Neuron (in vitro differentiated cells): Measurements from ENCODE around the gene MCF2L.
"Not testable (repeated sequence)": the region's sequence is repeated elsewhere in the genome, so short reads cannot be mapped to it uniquely, and the experiment has no call there.

Experiments
- H2AFZ ChIP-seq: one replicate; pipeline ENCODE4 v1.6.1; 2013; ENCODE audit warnings: low read depth, mild to moderate bottlenecking, inconsistent platforms, low read length, moderate library complexity
- H3K27me3 ChIP-seq: one replicate; pipeline ENCODE4 v1.6.1; 2013; ENCODE audit warnings: low read length; ENCODE audit not compliant: insufficient read depth
- H3K36me3 ChIP-seq: one replicate; pipeline ENCODE4 v1.6.1; 2013; ENCODE audit warnings: low read length; ENCODE audit not compliant: insufficient read depth
- H3K4me1 ChIP-seq: one replicate; pipeline ENCODE4 v1.6.1; 2013; ENCODE audit warnings: low read length; ENCODE audit not compliant: insufficient read depth
- H3K4me3 ChIP-seq: 2 replicates; pipeline ENCODE4 v1.5.1; 2013; ENCODE audit warnings: mild to moderate bottlenecking, low read length, moderate library complexity
- H3K9me3 ChIP-seq: one replicate; pipeline ENCODE4 v1.6.1; 2013; ENCODE audit warnings: low read length

Gene MCF2L

DNA sequence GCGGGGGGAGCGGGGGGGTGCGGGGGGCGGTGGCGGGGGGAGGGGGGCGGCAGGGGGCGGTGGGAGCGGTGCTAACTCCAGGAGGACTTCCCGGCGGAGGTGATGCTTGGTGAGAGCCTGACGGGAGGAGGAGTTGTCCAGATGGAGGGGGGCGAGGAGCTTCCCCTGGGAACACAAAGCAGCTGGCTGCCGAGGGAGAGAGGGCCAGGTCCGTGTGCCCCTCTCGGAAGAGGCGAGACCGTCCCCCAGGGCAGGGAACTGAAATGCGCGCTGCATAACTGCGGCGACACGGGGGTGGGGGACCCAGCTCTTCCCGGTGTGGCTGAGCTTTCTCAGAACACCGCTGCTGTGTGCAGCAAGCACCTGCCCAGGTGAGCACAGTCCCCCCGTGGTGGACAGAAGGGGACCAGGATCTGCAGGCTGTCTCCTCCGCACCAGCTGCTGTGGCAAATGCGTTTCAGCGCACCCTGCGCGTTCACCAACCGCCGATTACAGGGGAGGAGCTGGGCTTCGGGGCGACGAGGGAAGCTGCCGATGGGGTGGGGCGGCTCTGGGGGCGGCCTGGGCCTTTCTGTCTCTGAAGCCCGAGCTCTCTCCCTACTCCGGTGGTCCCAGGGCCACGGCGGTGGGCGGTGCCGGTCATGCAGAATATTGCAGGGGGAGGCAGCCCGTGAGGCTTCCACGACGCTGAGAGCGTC, 81.9 kb downstream of the MCF2L start:
- Histone ChIP-seq H3K9me3 (no peaks in the 10 kb centered on the region), H3K4me3 (no peak overlapping the region), H3K27me3 (no peaks in the 10 kb centered on the region), H2AFZ (no peak overlapping the region), H3K4me1 (peaks cover 2% of the 10 kb centered on the region), H3K36me3 (peaks cover under 1% of the 10 kb centered on the region)

DNA sequence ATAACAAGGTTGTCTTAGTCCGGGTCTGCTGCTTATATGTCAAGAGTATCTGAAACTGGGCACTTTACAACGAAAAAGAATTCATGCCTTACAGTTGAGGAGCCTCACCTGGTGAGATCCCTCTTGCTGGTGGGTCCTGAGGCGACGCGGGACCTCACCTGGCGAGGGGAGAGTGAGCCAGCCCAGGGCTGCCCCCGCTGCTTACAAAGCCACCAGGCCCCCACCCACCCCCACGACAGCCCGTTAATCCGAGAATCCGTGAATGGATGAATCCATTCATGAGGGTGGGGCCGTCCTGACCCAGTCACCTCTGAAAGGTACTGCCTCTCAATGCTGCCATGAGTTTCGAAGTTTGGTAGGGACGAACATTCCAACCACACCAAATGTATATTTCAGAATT, 82.6 kb downstream of the MCF2L start:
- no peak overlapping the region for H3K4me3 ChIP-seq
- no peaks in the 10 kb centered on the region for H3K36me3 ChIP-seq
- no peaks in the 10 kb centered on the region for H3K9me3 ChIP-seq
- H2AFZ ChIP-seq, result no peak overlapping the region
- H3K4me1 ChIP-seq, result peaks cover 2% of the 10 kb centered on the region
- no peaks in the 10 kb centered on the region for H3K27me3 ChIP-seq

DNA sequence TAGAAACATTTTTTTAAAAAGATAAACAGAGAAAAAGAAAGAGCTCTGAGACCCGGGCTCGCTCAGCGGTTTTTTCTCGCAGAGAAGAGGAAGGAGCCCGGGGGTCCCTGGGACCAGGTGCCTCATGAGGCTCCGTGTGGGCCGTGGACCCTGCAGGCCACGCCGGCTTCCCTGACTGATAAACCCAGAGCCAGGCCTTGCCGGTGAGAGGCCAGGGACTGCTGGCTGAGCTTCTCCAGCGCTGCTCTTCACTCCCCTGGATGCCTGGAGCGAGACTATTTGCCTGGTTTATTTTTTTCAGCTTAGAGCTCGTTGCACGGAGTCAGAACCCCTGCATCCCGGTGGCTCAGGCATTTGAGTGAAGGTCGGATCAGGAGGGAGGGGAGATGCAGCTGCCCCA, 83.2 kb downstream of the MCF2L start:
- H2AFZ ChIP-seq, result no peak overlapping the region
- H3K9me3 ChIP-seq, result peaks cover 3% of the 10 kb centered on the region
- peaks cover 2% of the 10 kb centered on the region for H3K4me1 ChIP-seq
- no peaks in the 10 kb centered on the region for H3K36me3 ChIP-seq
- H3K4me3 ChIP-seq, result no peak overlapping the region
- H3K27me3 ChIP-seq, result no peaks in the 10 kb centered on the region

DNA sequence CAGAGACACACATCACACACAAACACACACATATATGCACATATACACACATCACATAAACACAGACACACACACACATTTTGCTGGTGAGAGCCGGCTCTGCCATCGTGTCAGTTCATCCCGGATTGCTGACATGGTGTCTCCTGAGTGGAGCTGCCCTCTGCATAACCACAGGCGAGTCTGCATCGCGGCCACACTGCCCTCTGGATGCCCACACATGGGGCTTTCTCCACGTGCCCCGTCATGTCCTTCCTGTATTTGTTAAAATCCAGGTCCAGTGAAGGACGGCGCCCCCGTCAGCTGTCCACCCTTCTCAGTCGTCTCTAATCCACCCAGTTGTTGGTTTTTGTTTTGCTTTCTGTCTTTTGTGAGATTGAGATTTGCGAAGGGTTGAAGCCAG, 84.0 kb downstream of the MCF2L start:
- Histone ChIP-seq H3K4me1 (peaks cover 2% of the 10 kb centered on the region), H3K36me3 (no peaks in the 10 kb centered on the region), H3K9me3 (peaks cover 10% of the 10 kb centered on the region), H3K4me3 (no peak overlapping the region), H2AFZ (no peak overlapping the region), H3K27me3 (no peaks in the 10 kb centered on the region)

DNA sequence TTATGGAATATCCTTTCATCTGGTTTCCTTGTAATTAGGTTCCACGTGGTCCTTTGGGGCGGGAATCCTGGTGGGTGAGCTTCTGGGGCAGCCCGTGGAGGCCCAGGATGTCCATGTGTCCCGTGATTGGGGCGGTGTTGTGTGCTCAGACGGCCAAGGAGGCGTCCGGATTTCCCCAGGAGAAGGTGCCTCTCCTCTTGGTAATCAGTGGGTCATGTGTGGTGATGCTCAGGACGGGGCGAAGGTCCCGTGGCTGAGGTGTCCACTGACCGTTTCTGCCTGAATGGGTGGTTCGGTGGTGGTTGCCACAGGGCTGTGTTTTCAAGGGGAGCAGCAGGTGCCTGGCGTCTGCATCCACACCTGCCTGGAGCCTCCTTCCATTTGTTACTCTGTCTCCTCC, 84.4 kb downstream of the MCF2L start:
- peaks cover 12% of the 10 kb centered on the region for H3K9me3 ChIP-seq
- no peaks in the 10 kb centered on the region for H3K36me3 ChIP-seq
- no peaks in the 10 kb centered on the region for H3K27me3 ChIP-seq
- no peak overlapping the region for H3K4me3 ChIP-seq
- peaks cover 2% of the 10 kb centered on the region for H3K4me1 ChIP-seq
- H2AFZ ChIP-seq, result no peak overlapping the region

DNA sequence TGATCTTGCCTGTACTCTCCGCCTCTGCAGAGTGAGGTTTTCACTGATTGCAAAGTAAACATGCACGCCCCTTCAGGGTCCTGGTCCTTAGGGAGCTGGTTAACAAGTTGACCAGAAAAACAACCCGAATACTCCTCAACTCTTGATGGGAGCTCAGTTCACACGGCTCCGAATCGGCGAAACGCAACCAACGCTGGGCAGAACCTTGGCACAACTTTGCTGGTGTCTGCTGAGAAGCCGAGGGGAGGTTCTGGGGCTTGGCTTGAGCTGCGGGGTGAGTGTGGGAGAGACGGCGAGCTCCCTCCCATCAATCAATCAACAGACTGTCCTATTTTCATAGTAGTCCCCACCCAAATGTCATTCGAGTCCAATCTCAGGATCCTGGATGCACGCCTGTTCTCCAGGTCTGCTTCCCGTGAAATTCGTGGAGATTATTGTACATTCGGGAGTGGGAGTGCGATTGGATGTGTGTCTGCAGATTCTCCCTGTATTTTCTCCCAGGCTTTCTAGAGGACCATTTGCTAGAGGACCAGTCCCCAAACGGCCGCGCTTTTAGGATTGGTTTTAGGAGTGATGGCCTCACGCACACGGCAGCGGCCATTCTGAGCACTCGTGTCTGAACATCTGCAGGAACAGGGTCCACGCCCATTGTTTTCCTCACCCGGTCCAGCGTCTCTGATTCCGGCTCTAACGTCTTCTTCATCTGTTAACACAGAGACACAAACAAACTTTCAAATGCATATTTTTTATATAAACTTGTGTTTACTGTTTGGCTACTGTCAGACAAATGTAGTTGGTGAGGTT, 85.0 kb downstream of the MCF2L start:
- no peaks in the 10 kb centered on the region for H3K36me3 ChIP-seq
- no peak overlapping the region for H3K4me3 ChIP-seq
- no peak overlapping the region for H2AFZ ChIP-seq
- H3K4me1 ChIP-seq, result peaks cover 2% of the 10 kb centered on the region
- H3K27me3 ChIP-seq, result no peaks in the 10 kb centered on the region
- H3K9me3 ChIP-seq, result peaks cover 12% of the 10 kb centered on the region

DNA sequence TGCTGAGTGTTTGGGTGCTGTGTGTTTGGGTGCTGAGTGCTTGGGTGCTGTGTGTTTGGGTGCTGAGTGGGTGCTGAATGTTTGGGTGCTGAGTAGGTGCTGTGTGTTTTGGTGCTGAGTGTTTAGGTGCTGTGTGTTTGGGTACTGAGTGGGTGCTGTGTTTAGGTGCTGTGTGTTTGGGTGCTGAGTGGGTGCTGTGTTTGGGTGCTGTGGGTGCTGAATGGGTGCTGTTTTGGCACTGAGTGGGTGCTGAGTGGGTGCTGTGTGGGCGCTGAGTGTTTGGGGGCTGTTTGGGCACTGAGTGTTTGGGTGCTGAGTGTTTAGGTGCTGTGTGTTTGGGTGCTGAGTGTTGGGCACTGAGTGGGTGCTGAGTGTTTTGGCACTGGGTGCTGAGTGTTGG, 88.1 kb downstream of the MCF2L start:
- Histone ChIP-seq H3K36me3 (no peaks in the 10 kb centered on the region), H3K27me3 (no peaks in the 10 kb centered on the region), H3K9me3 (peaks cover 12% of the 10 kb centered on the region), H3K4me1 (peaks cover 2% of the 10 kb centered on the region), H3K4me3 (no peak overlapping the region), H2AFZ (no peak overlapping the region)

DNA sequence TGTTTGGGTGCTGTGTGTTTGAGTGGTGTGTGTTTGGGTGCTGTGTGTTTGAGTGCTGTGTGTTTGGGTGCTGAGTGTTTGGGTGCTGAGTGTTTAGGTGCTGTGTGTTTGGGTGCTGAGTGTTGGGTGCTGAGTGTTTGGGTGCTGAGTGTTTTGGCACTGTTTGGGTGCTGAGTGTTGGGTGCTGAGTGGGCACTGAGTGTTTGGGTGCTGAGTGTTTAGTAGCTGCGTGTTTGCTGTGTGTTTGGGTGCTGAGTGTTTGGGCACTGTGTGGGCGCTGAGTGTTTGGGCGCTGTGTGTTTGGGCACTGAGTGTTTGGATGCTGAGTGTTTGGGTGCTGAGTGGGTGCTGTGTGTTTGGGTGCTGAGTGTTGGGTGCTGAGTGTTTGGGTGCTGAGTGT, 88.5 kb downstream of the MCF2L start:
- H3K4me1 ChIP-seq, H3K27me3 ChIP-seq, H2AFZ ChIP-seq, H3K36me3 ChIP-seq, H3K4me3 ChIP-seq: not testable (repeated sequence)
- H3K9me3 ChIP-seq, result peaks cover 12% of the 10 kb centered on the region

DNA sequence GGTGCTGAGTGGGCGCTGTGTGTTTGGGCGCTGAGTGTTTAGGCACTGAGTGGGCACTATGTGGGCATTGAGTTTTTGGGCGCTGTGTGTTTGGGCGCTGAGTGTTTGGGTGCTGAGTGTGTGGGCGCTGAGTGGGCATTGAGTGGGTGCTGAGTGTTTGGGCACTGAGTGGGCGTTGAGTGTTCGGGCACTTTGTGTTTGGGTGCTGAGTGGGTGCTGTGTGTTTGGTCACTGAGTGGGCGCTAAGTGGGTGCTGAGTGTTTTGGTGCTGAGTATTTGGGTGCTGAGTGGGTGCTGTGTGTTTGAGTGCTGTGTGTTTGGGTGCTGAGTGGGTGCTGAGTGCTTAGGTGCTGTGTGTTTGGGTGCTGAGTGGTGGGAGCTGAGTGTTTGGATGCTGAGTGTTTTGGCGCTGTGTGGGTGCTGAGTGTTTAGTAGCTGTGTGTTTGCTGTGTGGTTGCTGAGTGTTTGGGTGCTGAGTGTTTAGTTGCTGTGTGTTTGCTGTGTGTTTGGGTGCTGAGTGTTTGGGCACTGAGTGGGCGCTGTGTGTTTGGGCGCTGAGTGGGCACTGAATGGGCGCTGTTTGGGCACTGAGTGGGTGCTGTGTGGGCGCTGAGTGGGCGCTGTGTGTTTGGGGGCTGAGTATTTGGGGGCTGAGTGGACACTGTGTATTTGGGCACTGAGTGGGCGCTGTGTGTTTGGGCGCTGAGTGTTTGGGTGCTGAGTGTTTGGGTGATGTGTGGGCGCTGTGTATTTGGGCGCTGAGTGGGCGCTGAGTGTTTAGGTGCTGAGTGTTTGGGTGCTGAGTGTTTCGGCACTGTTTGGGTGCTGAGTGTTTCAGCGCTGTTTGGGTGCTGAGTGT, 89.3 kb downstream of the MCF2L start:
- Histone ChIP-seq H3K27me3 (no peaks in the 10 kb centered on the region), H2AFZ (no peak overlapping the region), H3K4me3 (no peak overlapping the region), H3K4me1 (peaks cover 2% of the 10 kb centered on the region), H3K36me3 (no peaks in the 10 kb centered on the region), H3K9me3 (peaks cover 12% of the 10 kb centered on the region)

DNA sequence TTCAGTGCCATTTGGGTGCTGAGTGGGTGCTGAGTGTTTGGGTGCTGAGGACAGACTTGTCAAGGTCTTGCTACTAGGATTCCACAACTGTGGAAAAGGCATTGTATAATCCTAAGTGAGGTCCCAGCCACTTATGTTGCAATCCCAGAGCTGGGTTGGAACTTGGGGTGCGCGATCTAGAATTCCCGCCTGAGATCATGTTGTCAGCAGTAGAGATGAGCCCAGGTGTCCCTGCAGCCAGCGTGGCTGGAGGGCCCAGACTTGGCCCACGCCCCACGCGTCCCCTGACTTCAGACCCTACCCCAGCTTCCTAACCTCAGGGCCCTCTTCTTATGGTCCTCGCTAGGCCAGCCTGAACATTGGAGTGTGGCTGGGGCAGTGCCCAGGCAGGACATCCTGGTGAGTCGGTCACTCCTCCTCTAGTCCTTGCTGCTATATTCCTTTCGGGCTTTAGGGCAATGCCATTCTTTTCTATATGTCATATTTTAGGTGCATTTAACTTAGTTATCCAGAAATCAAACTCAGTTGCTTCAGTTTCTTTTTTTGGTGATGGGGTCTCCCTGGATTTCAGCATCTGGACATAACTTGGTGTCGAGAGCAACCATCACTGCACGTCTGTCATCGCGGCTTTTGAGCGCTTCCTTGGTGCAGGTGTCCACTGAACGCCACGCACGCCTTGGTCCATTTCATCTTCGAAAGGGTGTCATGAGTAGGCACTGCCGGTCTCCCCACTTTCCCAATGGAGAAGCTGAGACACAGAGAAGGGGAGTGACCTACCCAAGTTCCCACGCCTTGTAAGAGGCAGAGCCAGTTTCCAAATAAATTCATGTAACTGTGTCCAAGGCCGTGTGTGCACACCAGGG, 90.2 kb downstream of the MCF2L start:
- no peaks in the 10 kb centered on the region for H3K36me3 ChIP-seq
- H3K4me1 ChIP-seq, result peaks cover 2% of the 10 kb centered on the region
- no peaks in the 10 kb centered on the region for H3K27me3 ChIP-seq
- no peak overlapping the region for H2AFZ ChIP-seq
- H3K4me3 ChIP-seq, result no peak overlapping the region
- peaks cover 12% of the 10 kb centered on the region for H3K9me3 ChIP-seq

DNA sequence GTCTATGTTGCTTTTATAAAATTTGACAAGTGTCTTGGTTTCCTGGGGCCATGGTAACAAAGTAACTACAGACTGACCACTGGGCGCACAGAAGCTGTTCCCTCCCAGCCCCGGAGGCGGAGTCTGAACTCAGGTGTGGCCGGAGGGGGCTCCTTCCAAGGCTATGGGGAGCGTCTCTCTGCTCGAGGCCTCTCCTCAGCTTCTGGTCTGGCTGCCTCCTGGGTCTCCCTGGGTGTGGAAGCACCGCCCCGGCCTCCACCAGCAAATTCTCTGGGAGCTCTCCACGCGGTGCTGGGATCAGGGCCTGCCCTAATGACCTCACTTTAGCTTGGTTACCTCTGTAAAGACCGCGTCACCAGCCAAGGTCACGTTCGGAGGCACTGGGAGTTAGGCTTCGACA, 90.9 kb downstream of the MCF2L start:
- H3K36me3 ChIP-seq, result no peaks in the 10 kb centered on the region
- no peak overlapping the region for H3K4me3 ChIP-seq
- H3K27me3 ChIP-seq, result no peaks in the 10 kb centered on the region
- peaks cover 12% of the 10 kb centered on the region for H3K9me3 ChIP-seq
- H2AFZ ChIP-seq, result no peak overlapping the region
- H3K4me1 ChIP-seq, result peaks cover 2% of the 10 kb centered on the region

DNA sequence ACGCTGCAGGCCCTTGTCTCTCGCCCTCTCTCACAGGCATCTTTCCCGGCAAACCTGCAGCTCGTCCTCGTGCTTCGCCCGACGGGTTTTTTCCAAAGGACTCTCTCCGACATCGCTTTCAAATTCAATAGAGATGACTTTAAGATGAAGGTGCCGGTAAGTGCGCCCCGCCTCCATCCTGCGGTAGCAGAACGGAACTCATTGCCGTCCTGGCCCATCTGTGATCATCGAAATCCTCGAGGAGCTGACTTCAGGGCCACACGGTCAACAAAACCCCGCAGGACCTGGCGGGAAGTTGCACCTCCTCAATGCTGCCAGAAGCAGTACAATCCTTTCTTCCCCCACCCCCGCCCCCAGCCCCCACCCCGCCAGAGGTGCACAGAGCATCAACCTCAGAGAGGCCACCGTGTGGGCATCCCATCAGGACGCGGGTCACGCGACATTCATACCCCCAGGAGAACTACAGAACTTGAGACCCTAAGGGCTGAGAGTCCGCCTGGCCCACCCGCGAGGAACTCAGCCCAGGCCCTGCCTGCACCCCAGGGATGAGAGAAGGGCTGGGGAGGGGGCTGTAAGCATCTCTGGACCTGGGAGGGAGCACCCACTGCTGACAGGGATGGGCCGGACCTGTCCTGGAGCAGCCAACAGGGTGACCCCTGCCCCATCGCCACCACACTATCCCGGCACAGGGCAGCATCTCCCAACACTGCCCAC, 91.7 kb downstream of the MCF2L start:
- no peaks in the 10 kb centered on the region for H3K4me1 ChIP-seq
- no peaks in the 10 kb centered on the region for H3K27me3 ChIP-seq
- H3K9me3 ChIP-seq, result peaks cover 12% of the 10 kb centered on the region
- no peak overlapping the region for H3K4me3 ChIP-seq
- no peak overlapping the region for H2AFZ ChIP-seq
- no peaks in the 10 kb centered on the region for H3K36me3 ChIP-seq
